ENCODE results near the gene MMP20.

DNA sequence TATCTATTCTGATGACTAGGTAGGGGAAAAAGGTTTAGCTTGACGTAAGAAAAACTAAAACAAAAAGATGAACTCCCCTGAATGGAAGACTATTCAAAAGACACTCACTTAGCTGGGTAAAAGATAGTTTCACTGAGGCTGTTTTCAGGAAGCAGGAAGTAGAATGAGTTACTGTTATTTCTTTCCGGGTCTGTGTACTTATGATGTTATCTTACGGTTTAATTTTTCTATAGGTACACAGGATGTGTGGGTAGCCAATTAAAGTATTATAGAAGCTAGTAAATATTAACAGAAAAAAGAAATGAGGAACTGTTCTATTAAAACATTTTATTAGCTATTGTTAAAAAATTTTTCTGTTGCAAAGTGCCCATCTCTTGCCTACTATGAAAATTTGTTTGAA lies 48.8 kb downstream of the MMP20 start:
- TF ChIP-seq, protein P1, sequence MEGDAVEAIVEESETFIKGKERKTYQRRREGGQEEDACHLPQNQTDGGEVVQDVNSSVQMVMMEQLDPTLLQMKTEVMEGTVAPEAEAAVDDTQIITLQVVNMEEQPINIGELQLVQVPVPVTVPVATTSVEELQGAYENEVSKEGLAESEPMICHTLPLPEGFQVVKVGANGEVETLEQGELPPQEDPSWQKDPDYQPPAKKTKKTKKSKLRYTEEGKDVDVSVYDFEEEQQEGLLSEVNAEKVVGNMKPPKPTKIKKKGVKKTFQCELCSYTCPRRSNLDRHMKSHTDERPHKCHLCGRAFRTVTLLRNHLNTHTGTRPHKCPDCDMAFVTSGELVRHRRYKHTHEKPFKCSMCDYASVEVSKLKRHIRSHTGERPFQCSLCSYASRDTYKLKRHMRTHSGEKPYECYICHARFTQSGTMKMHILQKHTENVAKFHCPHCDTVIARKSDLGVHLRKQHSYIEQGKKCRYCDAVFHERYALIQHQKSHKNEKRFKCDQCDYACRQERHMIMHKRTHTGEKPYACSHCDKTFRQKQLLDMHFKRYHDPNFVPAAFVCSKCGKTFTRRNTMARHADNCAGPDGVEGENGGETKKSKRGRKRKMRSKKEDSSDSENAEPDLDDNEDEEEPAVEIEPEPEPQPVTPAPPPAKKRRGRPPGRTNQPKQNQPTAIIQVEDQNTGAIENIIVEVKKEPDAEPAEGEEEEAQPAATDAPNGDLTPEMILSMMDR (IDR thresholded peaks at IDR 0.05) = no peak
- TF ChIP-seq EZH2 (IDR thresholded peaks at IDR 0.05; ENCODE audit: borderline replicate concordance, insufficient read depth, low read depth, low read length, poor library complexity, severe bottlenecking) = no peak
